Measurements from ENCODE around the gene ACTA1.
"Not testable (repeated sequence)": the region's sequence is repeated elsewhere in the genome, so short reads cannot be mapped to it uniquely, and the experiment has no call there.

The ACTA1 gene

GRCh38 chr1:229434005-229434640 is at the start of gene ACTA1:
TSS of gene ACTA1 (minus strand) at chr1:229434094. CDS start at chr1:229433115, 979 bp downstream.
- DNase-seq (ENCODE audit: low spot score): no peak

- no peak for DNase-seq (ENCODE audit: low spot score)
Observed at GRCh38 chr1:229482511-229482910, 48.6 kb upstream of the ACTA1 start.

GRCh38 chr1:229480495-229480894 is 46.6 kb upstream of the ACTA1 start:
- DNase-seq (ENCODE audit: low spot score): no peak

GRCh38 chr1:229479660-229480399 is 45.9 kb upstream of the ACTA1 start:
- no peak for DNase-seq (ENCODE audit: low spot score)

- no peak for DNase-seq (ENCODE audit: low spot score)
Observed at GRCh38 chr1:229478852-229479251, 45.0 kb upstream of the ACTA1 start.

- DNase-seq (ENCODE audit: low spot score): not testable (repeated sequence)
Observed at GRCh38 chr1:229475859-229476258, 42.0 kb upstream of the ACTA1 start.

- DNase-seq (ENCODE audit: low spot score): no peak
Observed at GRCh38 chr1:229474509-229474908, 40.6 kb upstream of the ACTA1 start.

GRCh38 chr1:229471175-229471574 is 37.3 kb upstream of the ACTA1 start:
- DNase-seq (ENCODE audit: low spot score): no peak

- no peak for DNase-seq (ENCODE audit: low spot score)
Observed at GRCh38 chr1:229470406-229471043, 36.6 kb upstream of the ACTA1 start.

- DNase-seq (ENCODE audit: low spot score): no peak
Observed at GRCh38 chr1:229466887-229467286, 33.0 kb upstream of the ACTA1 start.

- no peak for DNase-seq (ENCODE audit: low spot score)
Observed at GRCh38 chr1:229464672-229465071, 30.8 kb upstream of the ACTA1 start.

GRCh38 chr1:229461032-229461668 is 27.3 kb upstream of the ACTA1 start:
- DNase-seq (ENCODE audit: low spot score): no peak

- DNase-seq (ENCODE audit: low spot score): no peak
Observed at GRCh38 chr1:229459815-229460214, 25.9 kb upstream of the ACTA1 start.

GRCh38 chr1:229457436-229457835 is 23.5 kb upstream of the ACTA1 start:
- no peak for DNase-seq (ENCODE audit: low spot score)

GRCh38 chr1:229456016-229456415 is 22.1 kb upstream of the ACTA1 start:
- DNase-seq (ENCODE audit: low spot score): peak; percentile 13

- no peak for DNase-seq (ENCODE audit: low spot score)
Observed at GRCh38 chr1:229454056-229454455, 20.2 kb upstream of the ACTA1 start.

- peak; percentile 11 for DNase-seq (ENCODE audit: low spot score)
Observed at GRCh38 chr1:229452956-229453801, 19.3 kb upstream of the ACTA1 start.

- DNase-seq (ENCODE audit: low spot score): no peak
Observed at GRCh38 chr1:229448845-229449244, 15.0 kb upstream of the ACTA1 start.

GRCh38 chr1:229448354-229448753 is 14.5 kb upstream of the ACTA1 start:
- DNase-seq (ENCODE audit: low spot score): no peak

GRCh38 chr1:229447809-229448252 is 13.9 kb upstream of the ACTA1 start:
- no peak for DNase-seq (ENCODE audit: low spot score)

GRCh38 chr1:229445828-229446227 is 11.9 kb upstream of the ACTA1 start:
- DNase-seq (ENCODE audit: low spot score): no peak
